H1 (cell line): ENCODE data around the gene BAHD1. TPM values are rescaled to one million over a fixed set of nuclear protein-coding genes. Genes with fewer than 3 reads are reported as not detected.

ENCODE experiments used
- EZH2 ChIP-seq: fragments of 200-600 bp; sonication (generic); IDR thresholded peaks from 2 replicates; pipeline ENCODE4 v1.7.1; 2012; ENCODE audit warnings: low read depth, mild to moderate bottlenecking, moderate library complexity, low read length, inconsistent platforms; ENCODE audit not compliant: severe bottlenecking
- KDM5A ChIP-seq: fragments of 200-600 bp; IDR thresholded peaks from 2 replicates; pipeline ENCODE4 v1.7.1; 2012; ENCODE audit warnings: mild to moderate bottlenecking, low read length, inconsistent platforms, mixed read lengths
- PHF8 ChIP-seq: fragments of 200-600 bp; sonication (generic); conservative IDR thresholded peaks from 2 replicates; pipeline ENCODE4 v1.7.1; 2012; ENCODE audit warnings: low read depth, mild to moderate bottlenecking, inconsistent platforms, low read length, moderate library complexity
- polyA plus RNA-seq, 7 experiments: library from polyadenylated mRNA; depleted of rRNA in 3 of 7; stranded (reverse) in 5 of 7; unstranded in 2 of 7; fragments of >200 nt in 5 of 7; fragments of 200-250 nt in 2 of 7; gene quantifications; 1 replicate in 5 of 7; 2 replicates in 1 of 7; 4 replicates in 1 of 7; pipeline versions ENCODE4 v1.2.1 to v1.2.3, GENCODE V29; 2011 to 2013; ENCODE audit warnings: missing spikeins in 2 of 7, mixed read lengths in 2 of 7
- total RNA-seq: library from RNA; stranded (reverse); fragmentation: NEBNext Ultra II Directional; extraction: Animal tissue kit (Norgen Biotek cat#: 25700); gene quantifications from 2 replicates; pipeline ENCODE4 v1.2.1, GENCODE V29; 2021

BAHD1 gene
- total and polyA plus RNA-seq, 2 of the 8 experiments (the other 6 are each of a cell fraction or from before 2014, with no cell fraction given): 15.0 to 38.9 TPM

GRCh38 chr15:40500568-40501330 is 60.0 kb downstream of the BAHD1 start (continued):
- TF ChIP-seq EZH2: no peak
- no peak for TF ChIP-seq PHF8
- TF ChIP-seq KDM5A: no peak
